Stimulated activated CD4-positive, alpha-beta T cell treated with anti-CD3 and anti-CD28 coated beads, TNF-alpha, amount 100 ng/mL, for 24 hours (primary cell): ENCODE data around the gene ISOC1.

Experiments used
- DNase-seq, 3 experiments: peaks; one replicate each; pipeline ENCODE4 v3.0.0-alpha.2; 2020; ENCODE audit warnings: low read depth in 3 of 3

Gene ISOC1

GRCh38 chr5:129094087-129094923 lies at the start of gene ISOC1:
Gene ISOC1, plus strand, starts transcription at chr5:129094749. Its CDS starts 18 bp downstream, at chr5:129094767.
- peak; percentile 83 to 91 (median 90) for DNase-seq

DNA sequence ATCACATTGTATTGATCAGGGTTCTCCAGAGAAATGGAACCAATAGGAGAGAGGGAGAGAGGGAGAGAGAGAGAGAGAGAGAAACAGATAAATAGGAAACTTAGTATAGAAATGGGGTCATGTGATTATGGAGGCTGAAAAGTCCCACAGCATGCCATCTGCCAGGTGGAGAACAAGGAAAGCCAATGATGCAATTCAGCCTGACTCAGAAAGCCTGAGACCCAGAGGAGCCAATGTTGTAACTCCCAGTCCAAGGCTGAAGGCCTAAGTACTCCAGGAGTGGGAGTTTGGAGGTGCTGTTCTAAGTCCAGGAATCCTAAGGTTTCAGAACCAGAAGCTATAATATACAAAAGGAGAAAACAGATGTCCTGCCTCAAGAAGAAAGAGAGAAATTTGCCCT lies 48.4 kb upstream of the ISOC1 start:
- no peak for DNase-seq

- no peak for DNase-seq
Observed at GRCh38 chr5:129048509-129048908, 46.0 kb upstream of the ISOC1 start.

DNA sequence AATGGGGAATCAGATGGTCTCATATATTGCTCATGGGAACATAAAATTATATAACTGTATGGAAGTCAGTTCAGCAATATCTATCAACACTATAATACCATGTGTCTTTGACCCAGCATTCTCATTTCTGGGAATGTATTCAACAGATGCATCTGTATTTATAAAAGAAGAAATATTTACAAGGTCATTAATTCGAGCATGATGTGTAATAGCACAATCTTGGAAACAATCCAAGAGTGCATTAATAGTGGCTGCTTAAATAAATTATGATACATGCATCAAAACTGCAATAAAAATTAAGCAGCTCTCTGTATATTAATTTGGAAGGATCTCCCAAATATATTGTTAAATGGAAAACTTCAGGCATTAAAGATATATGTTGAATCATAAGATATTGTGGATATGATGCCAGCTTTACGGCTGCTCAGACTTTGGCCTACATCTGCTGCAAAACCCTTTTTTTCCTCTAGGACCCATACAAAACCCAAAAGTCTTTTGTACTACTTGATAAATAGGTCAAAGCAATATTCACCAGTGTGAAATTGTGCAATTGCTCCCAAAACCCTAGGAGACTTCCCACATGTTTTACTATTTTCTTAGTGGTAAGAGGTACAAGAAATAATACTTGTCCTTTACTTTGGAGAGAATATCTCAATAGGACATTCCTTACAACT lies 45.3 kb upstream of the ISOC1 start:
- DNase-seq = no peak

DNA sequence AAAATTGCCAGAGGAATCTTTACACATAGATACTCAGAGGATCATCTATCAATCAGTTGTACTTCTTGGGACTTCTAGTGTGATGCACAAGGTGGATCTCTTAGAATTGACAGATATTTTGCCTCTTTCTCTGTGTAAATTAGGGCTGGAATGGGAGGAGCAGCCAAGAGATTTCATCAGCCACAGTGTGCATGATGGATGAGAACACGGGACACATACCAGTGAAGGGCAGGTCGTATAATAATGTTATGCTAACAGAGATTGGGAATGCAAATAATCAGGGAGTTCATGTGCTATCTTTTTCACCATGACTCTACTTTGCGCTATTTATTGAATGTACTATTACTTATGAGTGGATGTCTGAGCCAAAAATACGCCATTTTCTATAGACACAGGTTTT lies 43.3 kb upstream of the ISOC1 start:
- DNase-seq = no peak

DNA sequence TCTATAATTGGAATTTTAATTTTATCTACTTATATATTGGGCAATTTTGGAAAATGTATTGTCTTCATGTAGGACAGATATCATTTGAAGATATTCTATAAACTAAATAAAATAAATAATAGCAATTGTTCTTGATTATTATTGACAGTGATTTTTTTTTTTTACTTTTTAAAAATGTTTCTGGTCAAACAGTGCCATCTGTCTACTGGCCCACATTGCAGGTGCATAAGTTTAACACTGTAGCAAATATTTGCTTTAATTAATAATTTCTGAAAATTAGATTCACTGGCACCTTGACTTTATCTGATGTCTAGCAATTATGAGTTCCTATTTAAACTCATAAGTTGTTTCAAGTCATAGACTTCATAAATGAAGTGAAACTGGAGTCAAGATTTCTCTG lies 41.1 kb upstream of the ISOC1 start:
- DNase-seq = no peak

GRCh38 chr5:129057329-129057728 lies 37.2 kb upstream of the ISOC1 start:
- no peak for DNase-seq

- no peak for DNase-seq
Observed at GRCh38 chr5:129061849-129062248, 32.7 kb upstream of the ISOC1 start.

DNA sequence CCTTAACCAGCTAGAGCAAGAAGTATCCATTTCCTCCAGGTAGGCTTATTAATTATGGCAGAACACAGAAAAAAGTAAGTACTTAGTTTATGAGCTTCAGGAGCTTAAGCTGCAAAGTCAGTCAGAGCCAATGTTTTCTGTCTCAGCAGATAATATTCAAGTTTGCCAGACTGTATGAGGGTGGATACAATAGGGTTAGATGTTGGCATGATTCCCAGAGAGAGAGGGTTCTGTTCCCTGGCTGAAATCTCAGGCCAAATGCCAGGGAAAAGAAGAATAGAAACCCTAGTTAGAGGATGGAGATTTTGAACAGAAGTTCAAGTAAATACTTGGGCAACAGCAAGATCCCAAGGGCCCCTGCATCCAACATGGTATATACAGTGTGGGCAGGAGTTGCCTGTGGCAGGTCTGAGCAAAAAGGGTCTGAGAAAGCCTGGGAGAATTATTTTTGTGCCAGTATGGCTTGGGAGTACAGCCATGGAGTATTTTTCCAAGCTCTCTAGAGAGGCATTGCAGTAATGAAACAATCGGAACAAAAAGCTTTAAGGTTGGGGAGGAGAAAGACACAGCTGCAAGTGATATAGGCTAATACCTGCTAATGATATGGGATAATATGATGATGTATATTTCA lies 31.0 kb upstream of the ISOC1 start:
- no peak for DNase-seq

DNA sequence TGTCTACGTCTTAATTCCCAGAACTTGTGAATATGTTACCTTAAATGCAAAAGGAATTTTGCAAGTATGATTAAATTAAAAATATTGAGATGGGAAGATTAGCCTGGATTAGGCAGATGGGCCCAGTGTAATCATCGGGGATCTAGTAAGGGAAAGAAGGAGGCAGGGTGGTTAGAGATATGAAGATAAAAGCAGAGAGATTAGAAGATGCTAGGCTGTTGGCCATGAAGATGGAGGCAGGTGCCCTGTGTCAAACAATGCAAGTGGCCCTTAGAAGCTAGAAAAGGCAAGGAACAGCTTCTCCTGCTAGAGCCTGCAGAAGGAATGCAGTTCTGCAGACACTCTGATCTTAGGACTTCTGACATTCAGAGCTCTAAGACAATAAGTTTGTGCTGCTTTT lies 28.8 kb upstream of the ISOC1 start:
- no peak for DNase-seq

GRCh38 chr5:129067745-129068144 lies 26.8 kb upstream of the ISOC1 start:
- no peak for DNase-seq

DNA sequence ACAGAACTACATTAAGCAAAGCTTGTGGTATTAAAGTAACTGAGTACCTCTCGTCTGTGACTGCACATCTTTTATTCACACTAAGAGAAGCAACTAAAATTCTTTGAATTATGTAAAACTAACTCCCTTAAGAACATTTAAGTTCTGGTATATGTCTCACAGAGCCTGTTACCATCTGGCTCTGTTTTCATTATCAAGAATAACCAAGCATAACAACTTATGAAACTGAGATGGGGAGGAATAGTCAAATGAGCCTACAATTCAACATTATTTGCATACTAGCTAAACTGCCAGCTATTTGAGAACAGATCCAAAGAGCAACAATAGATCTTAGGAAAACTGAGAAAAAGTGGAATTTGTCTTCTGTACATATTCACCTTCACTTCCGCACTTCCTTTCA lies 25.3 kb upstream of the ISOC1 start:
- DNase-seq = no peak

DNA sequence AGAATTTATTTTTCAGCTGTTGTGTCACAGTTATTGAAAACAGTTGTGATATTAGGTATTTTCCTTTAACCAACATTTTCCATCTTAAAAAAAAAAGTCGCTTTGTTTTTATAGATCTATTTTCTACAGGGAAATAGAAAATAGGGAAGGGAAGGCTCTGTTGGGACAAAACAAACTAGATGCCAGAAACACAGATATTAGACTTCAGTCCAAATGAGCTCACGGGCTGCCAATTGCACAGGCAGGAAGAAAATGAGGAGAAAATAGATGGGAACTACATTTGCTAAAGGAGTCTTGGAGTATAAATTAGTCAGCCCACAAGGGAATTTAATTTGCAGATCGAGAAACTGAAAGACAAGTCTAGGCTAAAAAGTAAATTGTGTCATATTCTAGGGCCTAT lies 21.4 kb upstream of the ISOC1 start:
- DNase-seq = no peak

DNA sequence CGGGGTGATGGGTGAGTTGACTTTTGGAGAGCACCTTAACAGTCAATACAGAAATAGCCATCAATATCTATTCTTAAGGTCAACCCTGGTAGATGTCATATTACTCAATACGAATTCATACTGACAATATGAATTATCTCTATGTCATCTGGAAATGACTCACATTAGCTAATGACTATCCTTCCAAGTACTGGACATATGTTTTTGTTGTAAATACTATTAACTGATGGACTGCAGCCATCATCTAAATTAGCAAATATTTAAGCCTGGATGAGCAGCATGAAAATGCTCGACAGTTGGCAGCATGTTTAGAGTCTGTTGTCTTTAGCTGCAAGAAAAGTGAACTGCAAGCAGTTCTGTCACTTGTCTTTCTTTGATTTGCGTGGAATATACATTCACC lies 19.6 kb upstream of the ISOC1 start:
- DNase-seq = no peak

DNA sequence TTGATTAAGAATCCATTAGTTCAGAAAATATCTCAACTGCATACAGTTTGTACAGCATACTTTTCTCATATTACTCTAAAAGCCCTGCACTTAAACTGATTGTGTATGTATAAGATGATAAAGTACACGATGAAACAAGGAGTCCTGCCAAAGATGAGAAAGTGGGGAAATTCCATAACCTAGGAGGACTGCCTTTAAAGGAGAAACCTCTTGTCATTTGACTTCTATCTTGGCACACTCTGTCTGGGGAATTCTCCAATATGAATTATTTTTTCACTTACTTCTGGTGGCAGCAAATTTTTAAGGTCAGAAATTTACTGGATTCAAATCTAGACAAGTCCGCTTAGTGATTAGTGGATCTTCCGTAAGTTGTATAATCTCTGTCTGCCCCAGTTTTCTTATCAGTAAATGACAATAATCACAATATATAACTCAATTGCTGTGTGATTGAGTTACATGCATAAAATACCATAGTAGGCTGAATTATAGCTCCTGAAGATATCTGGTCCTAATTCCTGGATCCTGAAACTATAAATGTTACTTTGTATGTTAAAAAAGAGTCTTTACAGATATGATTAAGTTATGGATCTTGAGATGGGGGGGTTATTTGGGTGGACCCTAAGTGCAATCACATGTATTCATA lies 17.0 kb upstream of the ISOC1 start:
- no peak for DNase-seq

DNA sequence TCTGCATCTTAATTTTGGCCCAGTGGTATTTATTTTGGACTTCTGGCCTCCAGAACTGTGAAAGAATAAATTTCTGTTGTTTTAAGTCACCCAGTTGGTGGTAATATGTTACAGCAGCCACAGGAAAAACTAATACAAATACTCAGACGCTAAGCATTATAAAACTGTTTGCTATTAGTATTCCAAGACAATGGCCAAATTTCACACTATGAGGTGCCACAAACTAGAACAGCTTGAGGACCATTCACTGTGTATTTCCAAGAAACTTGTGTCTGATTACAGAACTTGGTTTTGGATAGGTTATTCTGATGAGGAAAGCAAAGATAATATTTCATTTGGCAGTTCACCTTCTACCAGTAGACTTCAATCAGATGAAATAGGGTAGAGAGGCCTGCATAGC lies 16.3 kb upstream of the ISOC1 start:
- no peak for DNase-seq

- DNase-seq = no peak
Observed at GRCh38 chr5:129078660-129079059, 15.9 kb upstream of the ISOC1 start.

DNA sequence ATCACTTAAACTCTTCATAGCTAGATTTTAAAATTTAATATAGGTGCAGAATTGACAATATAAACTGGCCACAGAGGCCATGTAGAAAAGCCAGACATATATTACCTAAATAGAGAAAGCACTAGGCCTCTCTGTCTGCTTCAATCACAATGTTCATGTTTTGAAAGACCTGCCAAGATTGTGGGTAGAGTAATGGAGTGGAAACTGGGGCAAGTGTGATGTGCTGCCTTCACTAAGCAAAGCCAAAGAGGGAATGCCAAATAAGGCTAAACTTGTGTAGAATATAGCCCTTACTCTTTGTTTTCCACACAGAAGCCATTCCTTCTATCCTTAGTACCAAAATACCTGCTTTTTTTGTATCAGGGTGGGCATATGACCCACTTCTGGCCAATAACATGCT lies 15.1 kb upstream of the ISOC1 start:
- DNase-seq = no peak

DNA sequence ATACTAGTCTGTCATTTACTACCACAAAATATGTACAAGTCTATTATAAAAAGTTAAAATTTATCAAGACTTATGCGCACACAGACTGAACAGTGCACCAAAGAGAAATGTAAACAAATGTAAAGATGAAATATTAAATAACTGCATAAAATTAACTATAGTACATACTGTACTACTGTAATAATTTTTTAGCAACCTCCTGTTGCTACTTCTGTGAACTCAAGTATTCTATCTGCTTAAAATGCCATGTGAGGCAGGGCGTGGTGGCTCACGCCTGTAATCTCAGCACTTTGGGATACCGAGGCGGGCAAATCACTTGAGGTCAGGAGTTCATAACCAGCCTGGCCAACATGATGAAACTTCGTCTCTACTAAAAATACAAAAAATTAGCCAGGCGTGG lies 13.8 kb upstream of the ISOC1 start:
- no peak for DNase-seq

DNA sequence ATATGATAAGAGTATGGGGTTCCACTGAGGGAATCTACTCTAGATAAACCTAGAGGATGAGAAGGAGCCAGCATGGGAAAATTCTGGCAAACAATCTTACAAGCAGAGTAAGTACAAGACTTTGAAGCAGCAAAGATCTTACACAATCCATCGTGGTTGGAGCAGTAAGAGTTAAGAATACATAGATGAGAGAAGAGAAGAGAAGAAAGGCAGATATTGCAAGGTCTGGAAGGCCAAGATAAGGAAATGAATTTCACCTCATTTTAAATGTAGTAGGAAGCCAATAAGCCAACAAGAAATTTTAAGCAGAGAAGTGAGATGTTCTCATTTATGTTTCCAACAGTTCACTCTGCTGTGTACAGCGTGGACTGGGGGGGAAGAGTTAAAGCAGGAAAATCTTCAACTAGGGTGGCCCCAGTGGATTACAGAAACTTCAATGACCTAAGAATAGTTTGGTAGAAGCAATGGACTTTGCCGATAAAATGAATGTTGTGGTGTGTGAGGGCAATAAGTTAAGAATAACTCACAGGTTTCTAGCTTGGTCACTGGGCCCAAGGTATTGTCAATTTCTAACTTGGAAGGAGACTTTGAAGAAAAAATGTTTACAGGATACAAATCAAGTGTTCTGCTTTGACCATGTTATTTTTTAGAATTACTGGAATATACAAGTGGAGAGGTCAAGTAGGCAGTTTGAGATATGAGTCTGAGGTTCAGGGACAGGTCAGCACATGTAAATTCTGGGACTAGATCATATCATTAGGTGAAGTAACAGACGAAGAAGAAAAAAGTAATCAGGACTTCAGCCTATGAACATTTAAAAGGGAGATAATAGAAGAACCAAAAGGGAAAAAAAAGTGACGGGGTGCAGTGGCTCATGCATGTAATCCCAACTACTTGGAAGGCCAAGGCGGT lies 12.1 kb upstream of the ISOC1 start:
- no peak for DNase-seq
